H1 (cell line): ENCODE results near the gene PRCP. TPM values are rescaled to one million over a fixed set of nuclear protein-coding genes. Genes with fewer than 3 reads are reported as not detected.

ENCODE experiments used
- SP1 ChIP-seq: IDR thresholded peaks from 2 replicates; pipeline ENCODE4 v1.6.1; 2011; ENCODE audit warnings: low read depth, low read length
- polyA plus RNA-seq, 7 experiments: library from polyadenylated mRNA; depleted of rRNA in 3 of 7; stranded (reverse) in 5 of 7; unstranded in 2 of 7; fragments of >200 nt in 5 of 7; fragments of 200-250 nt in 2 of 7; gene quantifications; 1 replicate in 5 of 7; 2 replicates in 1 of 7; 4 replicates in 1 of 7; pipeline versions ENCODE4 v1.2.1 to v1.2.3, GENCODE V29; 2011 to 2013; ENCODE audit warnings: missing spikeins in 2 of 7, mixed read lengths in 2 of 7
- total RNA-seq: library from RNA; stranded (reverse); fragmentation: NEBNext Ultra II Directional; extraction: Animal tissue kit (Norgen Biotek cat#: 25700); gene quantifications from 2 replicates; pipeline ENCODE4 v1.2.1, GENCODE V29; 2021
- TF ChIP-seq, protein P1 (sequence below): fragments of 300-600 bp; sonication (generic); IDR thresholded peaks from 2 replicates; pipeline ENCODE4 v1.7.1; 2012; ENCODE audit warnings: low read length, moderate library complexity, mild to moderate bottlenecking, inconsistent platforms; ENCODE audit not compliant: insufficient replicate concordance

PRCP gene
- total and polyA plus RNA-seq, 2 of the 8 experiments (the other 6 are each of a cell fraction or from before 2014, with no cell fraction given): 63.8 to 84.4 TPM

DNA sequence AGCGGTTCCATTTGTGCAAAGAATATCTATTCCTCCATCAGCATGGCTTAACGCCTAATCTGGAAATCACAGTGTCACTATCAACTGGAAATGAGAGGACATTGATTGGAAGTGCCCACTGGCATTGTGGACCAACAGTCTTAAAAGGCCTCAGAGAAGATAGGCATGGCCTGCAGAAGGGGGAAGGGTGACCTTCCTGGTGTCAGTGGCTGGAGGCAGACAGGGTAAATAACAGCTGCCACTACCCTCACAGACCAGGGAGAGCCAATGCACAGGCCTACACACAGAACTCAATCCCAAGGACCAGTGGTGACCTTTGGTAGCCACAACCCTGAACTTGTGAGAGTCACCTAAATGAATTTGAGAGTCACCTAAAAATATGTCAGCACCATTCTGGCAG lies 37.3 kb upstream of the PRCP start (continued):
- TF ChIP-seq, protein P1, sequence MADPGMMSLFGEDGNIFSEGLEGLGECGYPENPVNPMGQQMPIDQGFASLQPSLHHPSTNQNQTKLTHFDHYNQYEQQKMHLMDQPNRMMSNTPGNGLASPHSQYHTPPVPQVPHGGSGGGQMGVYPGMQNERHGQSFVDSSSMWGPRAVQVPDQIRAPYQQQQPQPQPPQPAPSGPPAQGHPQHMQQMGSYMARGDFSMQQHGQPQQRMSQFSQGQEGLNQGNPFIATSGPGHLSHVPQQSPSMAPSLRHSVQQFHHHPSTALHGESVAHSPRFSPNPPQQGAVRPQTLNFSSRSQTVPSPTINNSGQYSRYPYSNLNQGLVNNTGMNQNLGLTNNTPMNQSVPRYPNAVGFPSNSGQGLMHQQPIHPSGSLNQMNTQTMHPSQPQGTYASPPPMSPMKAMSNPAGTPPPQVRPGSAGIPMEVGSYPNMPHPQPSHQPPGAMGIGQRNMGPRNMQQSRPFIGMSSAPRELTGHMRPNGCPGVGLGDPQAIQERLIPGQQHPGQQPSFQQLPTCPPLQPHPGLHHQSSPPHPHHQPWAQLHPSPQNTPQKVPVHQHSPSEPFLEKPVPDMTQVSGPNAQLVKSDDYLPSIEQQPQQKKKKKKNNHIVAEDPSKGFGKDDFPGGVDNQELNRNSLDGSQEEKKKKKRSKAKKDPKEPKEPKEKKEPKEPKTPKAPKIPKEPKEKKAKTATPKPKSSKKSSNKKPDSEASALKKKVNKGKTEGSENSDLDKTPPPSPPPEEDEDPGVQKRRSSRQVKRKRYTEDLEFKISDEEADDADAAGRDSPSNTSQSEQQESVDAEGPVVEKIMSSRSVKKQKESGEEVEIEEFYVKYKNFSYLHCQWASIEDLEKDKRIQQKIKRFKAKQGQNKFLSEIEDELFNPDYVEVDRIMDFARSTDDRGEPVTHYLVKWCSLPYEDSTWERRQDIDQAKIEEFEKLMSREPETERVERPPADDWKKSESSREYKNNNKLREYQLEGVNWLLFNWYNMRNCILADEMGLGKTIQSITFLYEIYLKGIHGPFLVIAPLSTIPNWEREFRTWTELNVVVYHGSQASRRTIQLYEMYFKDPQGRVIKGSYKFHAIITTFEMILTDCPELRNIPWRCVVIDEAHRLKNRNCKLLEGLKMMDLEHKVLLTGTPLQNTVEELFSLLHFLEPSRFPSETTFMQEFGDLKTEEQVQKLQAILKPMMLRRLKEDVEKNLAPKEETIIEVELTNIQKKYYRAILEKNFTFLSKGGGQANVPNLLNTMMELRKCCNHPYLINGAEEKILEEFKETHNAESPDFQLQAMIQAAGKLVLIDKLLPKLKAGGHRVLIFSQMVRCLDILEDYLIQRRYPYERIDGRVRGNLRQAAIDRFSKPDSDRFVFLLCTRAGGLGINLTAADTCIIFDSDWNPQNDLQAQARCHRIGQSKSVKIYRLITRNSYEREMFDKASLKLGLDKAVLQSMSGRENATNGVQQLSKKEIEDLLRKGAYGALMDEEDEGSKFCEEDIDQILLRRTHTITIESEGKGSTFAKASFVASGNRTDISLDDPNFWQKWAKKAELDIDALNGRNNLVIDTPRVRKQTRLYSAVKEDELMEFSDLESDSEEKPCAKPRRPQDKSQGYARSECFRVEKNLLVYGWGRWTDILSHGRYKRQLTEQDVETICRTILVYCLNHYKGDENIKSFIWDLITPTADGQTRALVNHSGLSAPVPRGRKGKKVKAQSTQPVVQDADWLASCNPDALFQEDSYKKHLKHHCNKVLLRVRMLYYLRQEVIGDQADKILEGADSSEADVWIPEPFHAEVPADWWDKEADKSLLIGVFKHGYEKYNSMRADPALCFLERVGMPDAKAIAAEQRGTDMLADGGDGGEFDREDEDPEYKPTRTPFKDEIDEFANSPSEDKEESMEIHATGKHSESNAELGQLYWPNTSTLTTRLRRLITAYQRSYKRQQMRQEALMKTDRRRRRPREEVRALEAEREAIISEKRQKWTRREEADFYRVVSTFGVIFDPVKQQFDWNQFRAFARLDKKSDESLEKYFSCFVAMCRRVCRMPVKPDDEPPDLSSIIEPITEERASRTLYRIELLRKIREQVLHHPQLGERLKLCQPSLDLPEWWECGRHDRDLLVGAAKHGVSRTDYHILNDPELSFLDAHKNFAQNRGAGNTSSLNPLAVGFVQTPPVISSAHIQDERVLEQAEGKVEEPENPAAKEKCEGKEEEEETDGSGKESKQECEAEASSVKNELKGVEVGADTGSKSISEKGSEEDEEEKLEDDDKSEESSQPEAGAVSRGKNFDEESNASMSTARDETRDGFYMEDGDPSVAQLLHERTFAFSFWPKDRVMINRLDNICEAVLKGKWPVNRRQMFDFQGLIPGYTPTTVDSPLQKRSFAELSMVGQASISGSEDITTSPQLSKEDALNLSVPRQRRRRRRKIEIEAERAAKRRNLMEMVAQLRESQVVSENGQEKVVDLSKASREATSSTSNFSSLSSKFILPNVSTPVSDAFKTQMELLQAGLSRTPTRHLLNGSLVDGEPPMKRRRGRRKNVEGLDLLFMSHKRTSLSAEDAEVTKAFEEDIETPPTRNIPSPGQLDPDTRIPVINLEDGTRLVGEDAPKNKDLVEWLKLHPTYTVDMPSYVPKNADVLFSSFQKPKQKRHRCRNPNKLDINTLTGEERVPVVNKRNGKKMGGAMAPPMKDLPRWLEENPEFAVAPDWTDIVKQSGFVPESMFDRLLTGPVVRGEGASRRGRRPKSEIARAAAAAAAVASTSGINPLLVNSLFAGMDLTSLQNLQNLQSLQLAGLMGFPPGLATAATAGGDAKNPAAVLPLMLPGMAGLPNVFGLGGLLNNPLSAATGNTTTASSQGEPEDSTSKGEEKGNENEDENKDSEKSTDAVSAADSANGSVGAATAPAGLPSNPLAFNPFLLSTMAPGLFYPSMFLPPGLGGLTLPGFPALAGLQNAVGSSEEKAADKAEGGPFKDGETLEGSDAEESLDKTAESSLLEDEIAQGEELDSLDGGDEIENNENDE: no peak
- TF ChIP-seq SP1: no peak
- TF ChIP-seq, all 59 proteins: peak for 0
